Caco-2 (cell line): ENCODE data around the gene PSMB4. TPM values are rescaled to one million over a fixed set of nuclear protein-coding genes. Genes with fewer than 3 reads are reported as not detected.

Experiments
- BruUV-seq: library from RNA; stranded (reverse); fragments of 400-500 nt; replicated peaks from 2 replicates; lab custom pipeline; 2021; lab: Mats Ljungman, UMichigan
- CTCF ChIA-PET: fragments of 300-600 bp; sonication (Branson Sonifier 250); formaldehyde crosslinking; loops from one replicate; lab custom pipeline; 2022; ENCODE audit warnings: antibody characterized with exemption; lab: Charles Lee
- POLR2A ChIA-PET: fragments of 300-600 bp; sonication (Branson Sonifier 250); formaldehyde crosslinking; loops from one replicate; lab custom pipeline; 2022; ENCODE audit warnings: antibody characterized with exemption; lab: Charles Lee
- DNase-seq, 2 experiments: peaks; one replicate each; pipeline versions ENCODE4 v3.0.0 to v3.0.0-alpha.2; 2020 to 2022
- H3K27me3 ChIP-seq: replicated peaks from 2 replicates; pipeline ENCODE4 v1.6.0; 2011; ENCODE audit warnings: low read length; ENCODE audit not compliant: control insufficient read depth, insufficient read depth
- H3K36me3 ChIP-seq: 2 replicates; pipeline ENCODE4 v1.5.1; 2011; ENCODE audit warnings: low read length; ENCODE audit not compliant: control insufficient read depth, insufficient read depth
- H3K4me1 ChIP-seq: fragments of 250-450 bp; sonication (Bioruptor Pico); 2 replicates; pipeline ENCODE4 v1.5.1; 2020; ENCODE audit warnings: mild to moderate bottlenecking
- H3K4me3 ChIP-seq: 2 replicates; pipeline ENCODE4 v1.5.1; 2011; ENCODE audit warnings: low read depth, mild to moderate bottlenecking, control low read depth, low read length
- H3K9me3 ChIP-seq: fragments of 250-450 bp; sonication (Bioruptor Pico); 2 replicates; pipeline ENCODE4 v1.5.1; 2020; ENCODE audit warnings: mild to moderate bottlenecking, moderate library complexity
- H3K27ac Mint-ChIP-seq: one replicate; pipeline ENCODE4 v1.8.0; 2022; ENCODE audit warnings: mixed read lengths; ENCODE audit not compliant: unreplicated experiment
- H3K27me3 Mint-ChIP-seq: one replicate; pipeline ENCODE4 v1.8.0; 2022; ENCODE audit warnings: mixed read lengths; ENCODE audit not compliant: insufficient read depth, unreplicated experiment
- H3K36me3 Mint-ChIP-seq: one replicate; pipeline ENCODE4 v1.8.0; 2022; ENCODE audit warnings: mild to moderate bottlenecking, mixed read lengths; ENCODE audit not compliant: insufficient read depth, unreplicated experiment
- H3K4me1 Mint-ChIP-seq: one replicate; pipeline ENCODE4 v1.8.0; 2022; ENCODE audit warnings: low read depth, mixed read lengths; ENCODE audit not compliant: unreplicated experiment
- H3K4me3 Mint-ChIP-seq: one replicate; pipeline ENCODE4 v1.8.0; 2022; ENCODE audit warnings: mild to moderate bottlenecking, moderate library complexity, mixed read lengths; ENCODE audit not compliant: unreplicated experiment
- H3K9me3 Mint-ChIP-seq: one replicate; pipeline ENCODE4 v1.8.0; 2022; ENCODE audit warnings: mixed read lengths; ENCODE audit not compliant: unreplicated experiment
- CTCF ChIP-seq, 2 experiments: fragments of 200-600 bp in 1 of 2; IDR thresholded peaks; 1 replicate in 1 of 2; 2 replicates in 1 of 2; pipeline versions ENCODE4 v1.5.1 to v1.8.0; 2011 to 2022; ENCODE audit warnings: antibody characterized with exemption in 1 of 2, control low read depth in 1 of 2, inconsistent platforms in 1 of 2, low read depth in 1 of 2, low read length in 1 of 2, mild to moderate bottlenecking in 1 of 2, moderate library complexity in 1 of 2; ENCODE audit not compliant: insufficient read depth in 1 of 2, severe bottlenecking in 1 of 2, unreplicated experiment in 1 of 2
- intact Hi-C: fragments of 100-400 bp; cut with micrococcal nuclease; formaldehyde crosslinking; loops from one replicate; pipeline ENCODE4 v1.10.0; 2022; ENCODE audit not compliant: unreplicated experiment
- total RNA-seq: library from RNA; stranded (reverse); gene quantifications from 2 replicates; pipeline ENCODE4 v1.2.3, GENCODE V29; 2022

PSMB4 gene
- total RNA-seq, 1 experiment from 2014 or later = 330 TPM

GRCh38 chr1:151416231-151416630 is 16.9 kb downstream of the PSMB4 start:
- no peaks in the 10 kb centered on the region for H3K4me1 Mint-ChIP-seq
- intact Hi-C loops = no loop called here
- POLR2A ChIA-PET = interaction anchor here (0.6 kb wide), 1 partner anchor 858 kb away, joined by 3 read pairs; no protein-coding TSS in a partner anchor
- CTCF ChIA-PET = interaction anchor here (0.6 kb wide), 2 partner anchors 115 to 770 kb away, joined by 3 to 4 read pairs; no protein-coding TSS in a partner anchor
- Histone ChIP-seq H3K4me3 (no peak overlapping the region), H3K4me1 (peaks cover 5% of the 10 kb centered on the region), H3K36me3 (no peaks in the 10 kb centered on the region; the same call in 1 of the 2 replicates), H3K27me3 (no peaks in the 10 kb centered on the region), H3K9me3 (no peaks in the 10 kb centered on the region)
- no peaks in the 10 kb centered on the region for H3K27me3 Mint-ChIP-seq
- no peaks in the 10 kb centered on the region for H3K9me3 Mint-ChIP-seq
- peaks cover 70% of the 10 kb centered on the region for H3K36me3 Mint-ChIP-seq
- BruUV-seq = no TSS peak
- TF ChIP-seq CTCF (IDR thresholded peaks at IDR 0.05; ENCODE audit: insufficient read depth in 1 of 2, low read depth in 1 of 2, low read length in 1 of 2, severe bottlenecking in 1 of 2, unreplicated experiment in 1 of 2) = no peak
- H3K4me3 Mint-ChIP-seq = no peak overlapping the region
- H3K27ac Mint-ChIP-seq = no peak overlapping the region
- DNase-seq = peak; percentile 51 to 55

- TF ChIP-seq CTCF (IDR thresholded peaks at IDR 0.05; ENCODE audit: insufficient read depth in 1 of 2, low read depth in 1 of 2, low read length in 1 of 2, severe bottlenecking in 1 of 2, unreplicated experiment in 1 of 2) = no peak
- Mint-ChIP-seq H3K27me3 (no peaks in the 10 kb centered on the region), H3K36me3 (peaks cover 67% of the 10 kb centered on the region), H3K4me3 (no peak overlapping the region), H3K9me3 (no peaks in the 10 kb centered on the region), H3K27ac (no peak overlapping the region), H3K4me1 (no peaks in the 10 kb centered on the region)
- DNase-seq = no peak
- intact Hi-C loops = no loop called here
- Histone ChIP-seq H3K4me1 (peaks cover 5% of the 10 kb centered on the region), H3K27me3 (no peaks in the 10 kb centered on the region), H3K36me3 (no peaks in the 10 kb centered on the region; the same call in 1 of the 2 replicates), H3K4me3 (no peak overlapping the region), H3K9me3 (no peaks in the 10 kb centered on the region)
- CTCF ChIA-PET = interaction anchor here (0.6 to 0.8 kb wide), 2 partner anchors 14 to 158 kb away, joined by 3 to 4 read pairs; no protein-coding TSS in a partner anchor
- POLR2A ChIA-PET = interaction anchor here (0.6 kb wide), 1 partner anchor 1210 kb away, joined by 3 read pairs; no protein-coding TSS in a partner anchor
- no TSS peak for BruUV-seq
Observed at GRCh38 chr1:151418081-151418480, 18.7 kb downstream of the PSMB4 start.

- ChIA-PET CTCF (no interaction called here), POLR2A (no interaction called here)
- Histone ChIP-seq H3K4me1 (peaks cover 5% of the 10 kb centered on the region), H3K36me3 (peaks cover 4% of the 10 kb centered on the region), H3K4me3 (no peak overlapping the region), H3K9me3 (no peaks in the 10 kb centered on the region), H3K27me3 (no peaks in the 10 kb centered on the region)
- Mint-ChIP-seq H3K27ac (no peak overlapping the region), H3K36me3 (peaks cover 72% of the 10 kb centered on the region), H3K9me3 (no peaks in the 10 kb centered on the region), H3K4me1 (no peaks in the 10 kb centered on the region), H3K4me3 (no peak overlapping the region), H3K27me3 (no peaks in the 10 kb centered on the region)
- DNase-seq = no peak
- no TSS peak for BruUV-seq
- intact Hi-C loops = no loop called here
- TF ChIP-seq CTCF (IDR thresholded peaks at IDR 0.05; ENCODE audit: insufficient read depth in 1 of 2, low read depth in 1 of 2, low read length in 1 of 2, severe bottlenecking in 1 of 2, unreplicated experiment in 1 of 2) = no peak
Observed at GRCh38 chr1:151419819-151420218, 20.4 kb downstream of the PSMB4 start.
